ENCODE measurements around the gene SLC33A1.
A peak's percentile ranks its signal among the peaks of the same experiment; 100 is the strongest.
"Not testable (repeated sequence)": the region's sequence is repeated elsewhere in the genome, so short reads cannot be mapped to it uniquely, and the experiment has no call there.

Gene SLC33A1

GRCh38 chr3:155854141-155854940 is at the start of gene SLC33A1:
Gene SLC33A1, minus strand, starts transcription at chr3:155854427. Its CDS starts 430 bp downstream, at chr3:155853997.
- peak; percentile 98 for DNase-seq

- DNase-seq: no peak
Observed at GRCh38 chr3:155895379-155895900, 41.2 kb upstream of the SLC33A1 start.

GRCh38 chr3:155891321-155891720 is 37.1 kb upstream of the SLC33A1 start:
- DNase-seq: no peak

- no peak for DNase-seq
Observed at GRCh38 chr3:155890671-155891190, 36.5 kb upstream of the SLC33A1 start.

GRCh38 chr3:155889952-155890351 is 35.7 kb upstream of the SLC33A1 start:
- no peak for DNase-seq

- no peak for DNase-seq
Observed at GRCh38 chr3:155889212-155889611, 35.0 kb upstream of the SLC33A1 start.

DNA sequence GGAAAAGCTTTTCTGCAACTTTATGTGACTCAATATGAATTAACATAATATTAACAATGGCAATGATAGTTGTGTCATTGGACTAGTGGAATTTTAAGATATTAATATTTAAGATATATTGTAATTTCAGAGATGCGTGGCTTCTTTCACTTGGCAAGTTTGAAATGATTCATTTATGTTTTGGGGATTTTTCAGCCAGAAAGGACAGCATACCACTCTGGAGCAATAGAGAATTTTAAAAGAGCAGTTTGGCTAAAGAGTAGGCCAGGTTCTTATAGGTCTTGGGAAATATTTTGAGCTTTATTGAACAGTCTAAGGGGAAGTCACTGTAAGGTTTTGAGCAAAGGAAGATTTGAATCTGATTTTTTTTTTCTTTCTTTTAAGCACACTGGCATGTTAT is 32.7 kb upstream of the SLC33A1 start:
- no peak for DNase-seq

DNA sequence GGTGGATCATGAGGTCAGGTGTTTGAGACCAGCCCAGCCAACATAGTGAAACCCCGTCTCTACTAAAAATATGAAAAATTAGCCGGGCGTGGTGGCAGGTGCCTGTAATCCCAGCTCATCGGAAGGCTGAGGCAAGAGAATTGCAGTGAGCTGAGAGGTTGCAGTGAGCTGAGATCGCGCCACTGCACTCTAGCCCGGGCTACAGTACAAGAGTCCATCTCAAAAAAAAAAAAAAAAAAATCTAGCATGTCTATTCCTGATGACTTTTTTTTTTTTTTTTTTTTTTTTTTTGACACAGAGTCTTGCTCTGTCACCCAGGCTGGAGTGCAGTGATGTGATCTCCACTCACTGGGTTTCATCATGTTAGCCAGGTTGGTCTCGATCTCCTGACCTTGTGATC is 32.1 kb upstream of the SLC33A1 start:
- DNase-seq: not testable (repeated sequence)

- DNase-seq: no peak
Observed at GRCh38 chr3:155885292-155885691, 31.1 kb upstream of the SLC33A1 start.

DNA sequence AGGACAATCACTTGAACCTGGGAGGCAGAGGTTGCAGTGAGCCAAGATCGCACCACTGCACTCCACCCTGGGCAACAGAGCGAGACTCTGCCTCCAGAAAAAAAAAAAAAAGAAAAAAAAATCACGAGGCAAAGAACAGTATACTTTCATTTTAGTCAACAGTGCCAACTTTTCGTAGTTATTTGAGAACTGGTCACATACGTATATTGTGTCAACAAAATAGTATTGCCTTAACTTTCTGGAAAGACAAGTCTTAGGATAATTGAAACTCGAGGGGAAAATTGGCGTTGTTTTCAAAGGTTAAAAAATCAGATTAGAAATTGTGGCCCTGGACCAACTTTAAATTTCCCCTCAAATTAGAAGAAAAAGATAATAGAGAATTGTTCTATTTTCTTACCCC is 30.1 kb upstream of the SLC33A1 start:
- no peak for DNase-seq

DNA sequence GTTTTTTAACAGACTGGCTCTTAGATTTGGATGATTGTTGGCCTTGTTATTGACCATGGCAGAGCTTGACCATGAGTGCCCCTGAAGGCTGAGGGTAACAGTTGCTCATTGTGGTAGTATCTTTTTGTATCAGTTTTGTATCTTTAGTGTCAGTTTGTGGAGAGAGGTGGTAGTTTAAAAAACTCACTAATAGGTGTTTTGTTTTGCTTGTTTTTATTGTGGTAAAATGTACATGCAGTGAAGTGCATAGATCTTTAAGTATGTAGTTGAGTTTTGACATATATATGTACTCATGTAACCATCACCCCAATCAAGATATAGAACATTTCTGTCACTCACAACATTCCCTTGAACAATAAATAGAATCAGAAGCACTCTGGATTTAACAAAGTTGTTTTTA is 26.1 kb upstream of the SLC33A1 start:
- DNase-seq: no peak

- DNase-seq: no peak
Observed at GRCh38 chr3:155876503-155876902, 22.3 kb upstream of the SLC33A1 start.

DNA sequence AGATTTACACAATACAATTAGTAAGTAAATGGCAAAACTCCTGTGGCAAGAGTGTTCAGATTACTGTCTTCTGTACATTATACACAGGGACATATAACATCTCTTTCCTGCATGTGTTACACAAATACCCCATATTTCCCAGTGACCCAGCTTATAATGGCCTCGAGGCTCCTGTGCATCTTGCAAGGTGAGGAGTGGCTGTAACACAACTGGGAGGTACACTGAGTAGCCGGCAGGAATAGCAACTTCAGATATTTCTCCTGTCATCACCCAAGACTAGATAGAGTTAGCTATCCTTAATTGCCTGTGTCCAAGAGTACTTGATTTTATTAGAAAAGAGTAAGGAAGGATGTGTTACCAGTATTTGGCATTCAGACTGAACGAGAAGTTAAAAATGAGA is 21.8 kb upstream of the SLC33A1 start:
- no peak for DNase-seq

DNA sequence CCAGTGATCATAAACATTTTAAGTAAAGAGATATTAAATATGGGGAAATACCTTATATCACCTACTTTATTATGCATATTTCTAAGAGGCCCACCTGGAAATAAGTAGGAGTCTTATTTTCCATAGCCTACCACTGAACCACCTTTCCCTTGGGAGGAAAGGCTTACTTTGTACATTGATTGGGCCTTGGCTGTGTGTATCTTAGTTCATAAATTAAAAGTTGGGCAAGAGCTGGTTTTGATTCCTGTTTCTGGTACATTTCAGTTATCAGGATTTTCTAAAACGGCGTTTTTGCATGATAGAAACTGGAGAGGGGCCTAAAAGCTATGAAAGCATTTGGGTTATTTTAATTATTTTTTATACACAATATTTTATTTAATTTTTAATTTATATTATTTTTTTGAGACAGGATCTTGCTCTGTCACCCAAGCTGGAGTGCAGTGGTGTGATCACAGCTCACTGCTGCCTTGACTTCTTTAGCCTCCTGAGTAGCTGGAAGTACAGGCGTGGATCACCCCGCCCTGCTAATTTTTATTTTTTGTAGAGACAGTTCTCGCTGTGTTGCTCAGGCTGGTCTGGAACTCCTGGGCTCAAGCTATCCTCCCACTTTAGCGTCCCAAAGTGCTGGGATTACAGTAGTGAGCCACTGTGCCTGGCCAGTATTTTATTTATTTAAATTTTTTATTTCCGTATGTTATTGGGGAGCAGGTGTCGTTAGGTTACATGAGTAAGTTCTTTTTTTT is 18.8 kb upstream of the SLC33A1 start:
- DNase-seq: no peak

DNA sequence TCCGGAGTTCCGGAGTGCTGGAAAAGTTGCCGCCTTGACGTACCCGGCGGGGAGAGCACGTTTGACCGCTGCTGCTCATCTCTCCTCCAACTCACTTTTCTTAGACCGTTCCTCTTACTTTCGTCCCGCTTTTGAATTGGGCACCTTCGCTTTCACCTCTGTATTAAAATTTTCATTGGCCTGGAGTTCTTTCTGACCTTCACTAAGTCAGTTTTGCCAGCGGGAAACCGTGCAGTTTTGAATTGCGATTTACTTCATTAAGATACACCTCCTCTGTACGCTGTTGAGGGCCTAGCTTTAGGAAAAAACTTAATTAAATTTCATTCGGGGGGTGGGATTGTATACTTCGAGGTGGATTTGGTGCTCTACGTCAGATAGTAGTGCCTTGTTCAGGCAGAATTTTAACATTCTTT is 17.5 kb upstream of the SLC33A1 start:
- DNase-seq: no peak

DNA sequence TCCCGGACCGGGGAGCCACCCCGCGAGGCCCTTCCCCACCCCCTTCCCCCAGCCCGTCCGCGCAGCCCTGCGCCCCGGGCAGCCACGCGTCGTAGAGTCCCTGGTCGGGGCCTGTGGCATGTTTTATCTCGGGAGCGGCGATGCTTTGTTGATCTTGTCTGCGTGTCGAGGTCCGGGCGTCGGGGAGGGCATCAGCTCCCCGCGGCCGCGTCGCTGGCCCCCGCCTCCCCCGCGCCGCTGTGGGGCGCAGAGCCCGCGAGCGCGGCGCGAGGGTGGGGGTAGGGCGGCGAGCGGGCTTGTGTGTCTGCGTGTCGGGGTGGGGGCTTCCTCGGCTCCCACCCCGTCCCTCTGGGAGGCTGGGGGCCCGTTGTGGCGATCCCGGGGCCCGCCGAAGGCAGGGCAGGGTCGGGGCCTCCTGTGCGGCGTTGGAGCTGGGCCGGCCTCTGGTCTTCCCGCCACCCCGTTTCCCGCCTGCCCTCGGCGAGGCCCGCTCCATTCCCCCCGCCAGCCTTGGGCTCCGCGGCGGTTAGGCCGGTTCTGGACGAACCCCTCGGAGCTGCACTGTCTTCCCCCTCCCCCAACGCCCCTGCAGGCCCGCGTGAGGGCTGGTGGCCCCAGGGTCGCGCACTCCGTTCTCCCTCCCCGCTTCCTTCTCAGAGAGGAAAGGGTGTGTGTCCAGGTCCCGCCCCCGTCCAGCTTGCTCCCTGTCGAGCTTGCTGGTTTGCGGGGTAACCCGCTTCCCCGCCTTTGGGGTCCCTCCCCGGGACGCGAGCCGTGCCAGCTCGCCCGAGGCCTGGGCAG is 16.9 kb upstream of the SLC33A1 start:
- DNase-seq: peak; percentile 2

GRCh38 chr3:155870133-155870944 is 16.1 kb upstream of the SLC33A1 start, which contains the start of gene GMPS:
Gene GMPS, plus strand, starts transcription at chr3:155870650. Its CDS starts 221 bp downstream, at chr3:155870871.
- DNase-seq: peak; percentile 86

GRCh38 chr3:155869691-155870090 is 15.5 kb upstream of the SLC33A1 start:
- DNase-seq: no peak

DNA sequence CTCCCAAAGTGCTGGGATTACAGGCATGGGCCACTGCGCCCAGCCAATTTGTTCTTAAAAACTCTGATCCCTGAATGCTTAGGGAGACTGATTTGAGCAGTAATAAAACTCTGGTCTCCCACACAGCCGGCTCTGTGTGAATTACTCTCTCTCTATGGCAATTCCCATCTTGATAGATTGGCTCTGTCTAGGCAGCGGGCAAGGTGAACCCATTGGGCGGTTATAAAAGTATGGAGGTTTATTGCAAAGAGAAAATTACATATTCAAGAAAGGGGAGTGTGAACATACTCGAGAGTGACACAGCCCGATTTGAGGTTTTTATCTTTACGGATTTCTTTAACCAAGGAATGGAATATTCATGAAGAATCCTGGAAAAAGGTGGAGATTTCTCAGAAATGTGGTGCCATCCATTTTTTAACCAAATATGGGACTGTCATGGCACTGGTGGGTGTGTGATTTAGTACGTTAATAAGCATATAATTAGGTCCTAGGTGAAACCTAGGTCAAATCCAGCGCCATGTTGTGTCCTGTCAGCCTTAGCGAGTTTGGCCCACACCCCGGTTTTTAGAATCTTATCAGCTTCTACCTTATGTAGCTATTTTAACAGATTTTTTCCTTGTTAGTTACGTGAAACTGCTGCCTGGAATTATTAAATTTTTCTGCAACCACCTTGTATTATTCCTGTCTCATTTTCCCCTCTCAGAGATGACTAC is 9.0 kb upstream of the SLC33A1 start:
- no peak for DNase-seq

GRCh38 chr3:155862290-155862982 is 8.2 kb upstream of the SLC33A1 start:
- not testable (repeated sequence) for DNase-seq
